Fibroblast of pulmonary artery (primary cell): Measurements from ENCODE around the gene GLYATL1.

ENCODE experiments used
- DNase-seq: peaks from one replicate; pipeline ENCODE4 v3.0.0-alpha.2; 2010; ENCODE audit warnings: low read depth
- H3K4me3 ChIP-seq: replicated peaks from 2 replicates; pipeline ENCODE4 v1.5.1; 2011; ENCODE audit warnings: low read depth, mild to moderate bottlenecking, control low read depth, low read length, moderate library complexity
- CTCF ChIP-seq: IDR thresholded peaks from 2 replicates; pipeline ENCODE4 v1.5.1; 2011; ENCODE audit warnings: mild to moderate bottlenecking, control low read depth, low read length, inconsistent platforms; ENCODE audit errors: missing control alignments

Gene GLYATL1

GRCh38 chr11:58926251-58926650 lies 13.0 kb upstream of the GLYATL1 start:
- no peak for TF ChIP-seq CTCF
- DNase-seq: no peak
- no peak overlapping the region for H3K4me3 ChIP-seq

- DNase-seq: peak; percentile 28
- H3K4me3 ChIP-seq: no peak overlapping the region
- no peak for TF ChIP-seq CTCF
These were observed 12.6 kb upstream of the GLYATL1 start for GRCh38 chr11:58926695-58927094.

GRCh38 chr11:58927393-58928106 lies 11.7 kb upstream of the GLYATL1 start:
- H3K4me3 ChIP-seq: no peak overlapping the region
- no peak for TF ChIP-seq CTCF
- DNase-seq: peak; percentile 31

GRCh38 chr11:58928107-58928499 lies 11.2 kb upstream of the GLYATL1 start:
- H3K4me3 ChIP-seq: no peak overlapping the region
- TF ChIP-seq CTCF: no peak
- DNase-seq: no peak

- H3K4me3 ChIP-seq: no peak overlapping the region
- no peak for DNase-seq
- no peak for TF ChIP-seq CTCF
These were observed 10.6 kb upstream of the GLYATL1 start for GRCh38 chr11:58928691-58929090.

- DNase-seq: no peak
These were observed 8.4 kb upstream of the GLYATL1 start for GRCh38 chr11:58930926-58931325.

More at GRCh38 chr11:58930926-58931325, 8.4 kb upstream of the GLYATL1 start:
- no peak overlapping the region for H3K4me3 ChIP-seq
- no peak for TF ChIP-seq CTCF
